Psoas muscle (tissue), 8 donors: ENCODE data around the gene CNIH3. TPM values are rescaled to one million over a fixed set of nuclear protein-coding genes. Genes with fewer than 3 reads are reported as not detected.

ENCODE experiments used
- ATAC-seq, 4 donors: fragments of 200-7000 bp; cut with Tn5 transposase; one replicate each; pipeline ENCODE4 v1.9.1; 2020; ENCODE audit warnings: moderate library complexity in 3 of 4, mild to moderate bottlenecking in 2 of 4
- DNase-seq, 2 donors: peaks; one replicate each; pipeline ENCODE4 v3.0.0-alpha.2; 2020
- H3K27ac ChIP-seq: fragments of 200-600 bp; one replicate; pipeline ENCODE4 v1.8.0; 2022
- H3K27me3 ChIP-seq, 3 donors: fragments of 200-600 bp in 1 of 3; one replicate each; pipeline versions ENCODE4 v1.6.1 to v1.8.0; 2013 to 2022; ENCODE audit warnings: low read length in 2 of 3, mild to moderate bottlenecking in 2 of 3, moderate library complexity in 1 of 3; ENCODE audit not compliant: insufficient read depth in 3 of 3
- H3K36me3 ChIP-seq, 2 donors: fragments of 200-600 bp in 1 of 2; one replicate each; pipeline versions ENCODE4 v1.6.1 to v1.8.0; 2013 to 2022; ENCODE audit warnings: low read depth in 1 of 2, mild to moderate bottlenecking in 1 of 2, moderate library complexity in 1 of 2; ENCODE audit not compliant: insufficient read depth in 1 of 2
- H3K4me1 ChIP-seq: fragments of 200-600 bp; one replicate; pipeline ENCODE4 v1.8.0; 2022
- H3K4me3 ChIP-seq: fragments of 200-600 bp; one replicate; pipeline ENCODE4 v1.8.0; 2022; ENCODE audit warnings: mild to moderate bottlenecking
- H3K9me3 ChIP-seq: fragments of 200-600 bp; one replicate; pipeline ENCODE4 v1.8.0; 2022
- WGBS, 3 donors: extraction: QIAGEN DNeasy Blood & Tissue Kit; methylation state at CpG; one replicate each; pipeline versions ENCODE4 v1.1.6 to v1.1.7; 2013; 5-methylcytosine and 5-hydroxymethylcytosine counted together
- intact Hi-C, 2 donors: fragments of 100-400 bp; cut with DNase I; formaldehyde crosslinking; loops; one replicate each; pipeline versions ENCODE4 v1.11.0 to v1.14.2; 2022
- polyA plus RNA-seq, 3 donors: library from polyadenylated mRNA; stranded (reverse); fragments of 200-250 nt; gene quantifications; one replicate each; pipeline ENCODE4 v1.2.3, GENCODE V29; 2013
- total RNA-seq, 4 donors: library from RNA; stranded (reverse); fragmentation: NEBNext Ultra II Directional in 2 of 4; extraction: Animal tissue kit (Norgen Biotek cat#: 25700) in 2 of 4; gene quantifications; one replicate each; pipeline versions ENCODE4 v1.2.1 to v1.2.4, GENCODE V29; 2021 to 2023
- TF ChIP-seq, protein P1 (sequence below): fragments of 200-600 bp; IDR thresholded peaks from one replicate; pipeline ENCODE4 v1.8.0; 2022; ENCODE audit warnings: antibody characterized with exemption
- donor health status: healthy with polysubstance abuse.
- donor health status: DM: no; HTN: no; CAD: no; lungs with moderate emphysema.
- donor health status: Bipolar disorder and iron deficiency.
- donor health status: healthy.
- donor health status: DM: yes; HTN: yes; CAD: no.
- donor health status: DM: no; HTN: no; CAD: no.
- donor health status: DM: no; HTN: no; CAD: no.
- donor health status: DM: yes; HTN: yes; CAD: no.

The CNIH3 gene
- total and polyA plus RNA-seq, 7 donors, result 0.39 to 1.9 (median 1.2) TPM

DNA sequence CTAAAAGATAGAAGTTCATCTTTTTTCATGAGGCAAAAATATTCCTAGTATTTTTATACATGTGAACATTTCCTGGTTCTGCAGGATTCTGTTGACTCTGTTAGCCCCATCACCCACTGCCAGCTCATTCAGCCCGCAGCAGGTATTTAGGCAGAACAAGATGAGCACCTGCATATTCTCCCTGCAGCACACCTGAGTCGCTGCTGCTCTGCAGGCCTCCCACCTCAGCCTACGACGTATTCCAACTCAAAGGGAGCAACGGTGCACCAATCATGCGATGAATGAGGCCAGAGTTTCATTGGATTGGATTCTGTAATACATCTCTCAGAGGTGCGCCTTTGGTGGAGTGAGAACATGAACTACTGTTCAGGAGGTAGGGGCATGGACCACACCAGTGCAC lies 87.6 kb downstream of the CNIH3 start:
- Histone ChIP-seq H3K27me3 (no peaks in the 10 kb centered on the region), H3K9me3 (no peaks in the 10 kb centered on the region), H3K27ac (no peak overlapping the region), H3K4me3 (no peak overlapping the region), H3K36me3 (no peaks in the 10 kb centered on the region), H3K4me1 (no peaks in the 10 kb centered on the region)
- DNase-seq, result no peak
- TF ChIP-seq, protein P1, sequence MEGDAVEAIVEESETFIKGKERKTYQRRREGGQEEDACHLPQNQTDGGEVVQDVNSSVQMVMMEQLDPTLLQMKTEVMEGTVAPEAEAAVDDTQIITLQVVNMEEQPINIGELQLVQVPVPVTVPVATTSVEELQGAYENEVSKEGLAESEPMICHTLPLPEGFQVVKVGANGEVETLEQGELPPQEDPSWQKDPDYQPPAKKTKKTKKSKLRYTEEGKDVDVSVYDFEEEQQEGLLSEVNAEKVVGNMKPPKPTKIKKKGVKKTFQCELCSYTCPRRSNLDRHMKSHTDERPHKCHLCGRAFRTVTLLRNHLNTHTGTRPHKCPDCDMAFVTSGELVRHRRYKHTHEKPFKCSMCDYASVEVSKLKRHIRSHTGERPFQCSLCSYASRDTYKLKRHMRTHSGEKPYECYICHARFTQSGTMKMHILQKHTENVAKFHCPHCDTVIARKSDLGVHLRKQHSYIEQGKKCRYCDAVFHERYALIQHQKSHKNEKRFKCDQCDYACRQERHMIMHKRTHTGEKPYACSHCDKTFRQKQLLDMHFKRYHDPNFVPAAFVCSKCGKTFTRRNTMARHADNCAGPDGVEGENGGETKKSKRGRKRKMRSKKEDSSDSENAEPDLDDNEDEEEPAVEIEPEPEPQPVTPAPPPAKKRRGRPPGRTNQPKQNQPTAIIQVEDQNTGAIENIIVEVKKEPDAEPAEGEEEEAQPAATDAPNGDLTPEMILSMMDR, result no peak
- 84 to 88% (median 87%) methylated on average over 7 of the region's 7 CpGs for WGBS, 3 donors
- intact Hi-C loops, result no loop called here
- no peak for ATAC-seq

DNA sequence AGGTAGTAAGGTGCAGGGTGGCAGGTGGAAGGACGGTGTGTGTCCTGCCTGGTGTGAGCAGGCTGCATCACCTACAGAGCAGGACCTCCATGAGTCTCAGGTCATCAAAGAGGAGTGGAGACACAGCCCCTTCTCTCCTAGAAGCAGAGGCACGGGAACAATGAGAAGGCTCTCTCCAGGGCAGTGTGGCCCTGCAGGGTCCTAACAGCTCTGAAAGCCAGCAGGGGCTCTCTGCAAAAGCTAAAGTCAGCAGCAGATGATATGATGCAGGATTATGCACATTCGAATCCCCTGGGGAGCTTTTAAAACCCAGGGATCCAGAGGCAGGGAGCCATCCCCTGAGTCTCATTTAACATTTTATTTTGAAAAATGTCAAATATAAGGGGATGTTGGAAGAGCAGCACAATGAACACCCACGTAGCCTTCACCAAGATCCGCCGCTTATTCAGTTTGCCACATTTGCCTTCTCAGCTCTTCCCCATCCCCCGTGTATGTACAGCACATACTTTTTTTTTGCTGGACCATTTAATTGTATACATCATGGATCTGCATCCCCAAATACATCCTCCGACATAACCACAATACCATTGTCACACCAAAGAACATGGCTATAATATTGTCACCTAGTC lies 88.1 kb downstream of the CNIH3 start:
- TF ChIP-seq, protein P1, result no peak
- intact Hi-C loops, result no loop called here
- no peak overlapping the region for H3K4me3 ChIP-seq
- whole genome bisulfite sequencing, 3 donors, result 78 to 84% (median 83%) methylated on average over 8 of the region's 8 CpGs
- ATAC-seq (no peak), DNase-seq (no peak)
- H3K4me1 ChIP-seq, result no peaks in the 10 kb centered on the region
- no peaks in the 10 kb centered on the region for H3K36me3 ChIP-seq
- H3K27me3 ChIP-seq, result no peaks in the 10 kb centered on the region
- H3K27ac ChIP-seq, result no peak overlapping the region
- no peaks in the 10 kb centered on the region for H3K9me3 ChIP-seq

GRCh38 chr1:224705578-224705977 lies 89.5 kb downstream of the CNIH3 start:
- H3K36me3 ChIP-seq, result no peaks in the 10 kb centered on the region
- WGBS, 3 donors, result 55 to 66% (median 66%) methylated on average over 3 of the region's 3 CpGs
- TF ChIP-seq, protein P1, result no peak
- ATAC-seq, result no peak
- no peak for DNase-seq
- H3K27me3 ChIP-seq, result no peaks in the 10 kb centered on the region
- no peaks in the 10 kb centered on the region for H3K9me3 ChIP-seq
- intact Hi-C loops, result no loop called here
- no peaks in the 10 kb centered on the region for H3K4me1 ChIP-seq
- H3K4me3 ChIP-seq, result no peak overlapping the region
- no peak overlapping the region for H3K27ac ChIP-seq

- Histone ChIP-seq H3K4me1 (no peaks in the 10 kb centered on the region), H3K9me3 (no peaks in the 10 kb centered on the region), H3K4me3 (no peak overlapping the region), H3K27me3 (no peaks in the 10 kb centered on the region), H3K36me3 (no peaks in the 10 kb centered on the region), H3K27ac (no peak overlapping the region)
- intact Hi-C loops, result no loop called here
- TF ChIP-seq, protein P1, result no peak
- DNase-seq (no peak), ATAC-seq (peak in 1 of 4 donors; percentile 40)
- WGBS, 3 donors, result 76 to 84% (median 79%) methylated on average over 7 of the region's 7 CpGs
These were observed 92.0 kb downstream of the CNIH3 start for GRCh38 chr1:224707843-224708725.
